A549 (cell line): ENCODE results near the gene RCN2.

ENCODE experiments used
- CEBPB ChIP-seq, 2 experiments: fragments of >200 bp in 1 of 2; sonication (Bioruptor Twin) in 1 of 2; formaldehyde crosslinking in 1 of 2; IDR thresholded peaks; 2 replicates each; pipeline ENCODE4 v1.6.1; 2012 to 2016
- TP53 ChIP-seq: fragments of 250-450 bp; sonication (Bioruptor Pico); IDR thresholded peaks from 2 replicates; pipeline ENCODE4 v1.5.0; 2021; ENCODE audit warnings: mild to moderate bottlenecking, moderate library complexity
- TF ChIP-seq, protein P1 (sequence below): fragments of 250-450 bp; sonication (Bioruptor Pico); IDR thresholded peaks from 2 replicates; pipeline ENCODE4 v1.5.0; 2021; ENCODE audit warnings: mild to moderate bottlenecking, moderate library complexity, borderline replicate concordance

DNA sequence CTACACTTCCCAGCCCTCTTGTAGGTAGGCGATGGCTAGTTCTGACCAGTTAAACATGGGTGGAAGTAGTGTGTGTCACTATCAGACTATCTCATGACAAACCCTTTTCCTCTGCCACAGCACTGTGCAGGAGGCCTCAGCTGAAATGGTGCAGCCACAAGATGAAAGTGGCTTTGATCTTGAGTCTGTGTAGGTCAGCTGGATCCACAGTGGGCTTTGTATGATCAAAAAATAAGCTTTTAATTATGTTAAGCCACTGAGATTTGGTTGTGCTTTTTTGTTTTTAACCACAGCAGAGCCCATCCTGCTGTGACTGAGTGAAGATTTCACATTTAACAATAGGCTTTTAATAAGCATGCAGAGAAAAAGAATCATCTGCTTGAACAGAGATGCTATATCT, 19.7 kb downstream of the RCN2 start:
- TF ChIP-seq, protein P1, sequence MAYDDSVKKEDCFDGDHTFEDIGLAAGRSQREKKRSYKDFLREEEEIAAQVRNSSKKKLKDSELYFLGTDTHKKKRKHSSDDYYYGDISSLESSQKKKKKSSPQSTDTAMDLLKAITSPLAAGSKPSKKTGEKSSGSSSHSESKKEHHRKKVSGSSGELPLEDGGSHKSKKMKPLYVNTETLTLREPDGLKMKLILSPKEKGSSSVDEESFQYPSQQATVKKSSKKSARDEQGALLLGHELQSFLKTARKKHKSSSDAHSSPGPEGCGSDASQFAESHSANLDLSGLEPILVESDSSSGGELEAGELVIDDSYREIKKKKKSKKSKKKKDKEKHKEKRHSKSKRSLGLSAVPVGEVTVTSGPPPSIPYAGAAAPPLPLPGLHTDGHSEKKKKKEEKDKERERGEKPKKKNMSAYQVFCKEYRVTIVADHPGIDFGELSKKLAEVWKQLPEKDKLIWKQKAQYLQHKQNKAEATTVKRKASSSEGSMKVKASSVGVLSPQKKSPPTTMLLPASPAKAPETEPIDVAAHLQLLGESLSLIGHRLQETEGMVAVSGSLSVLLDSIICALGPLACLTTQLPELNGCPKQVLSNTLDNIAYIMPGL, result no peak
- no peak for TF ChIP-seq TP53 (CRISPR knock-in tag)
- TF ChIP-seq CEBPB (IDR thresholded peaks at IDR 0.05), result no peak
